ENCODE data around the gene HOXC12.

HOXC12 gene

GRCh38 chr12:53972722-53973235, 18.1 kb downstream of the HOXC12 start, which contains the start of gene HOXC11:
TSS of gene HOXC11 (plus strand) at chr12:53973126. CDS start at chr12:53973242, 116 bp downstream.
- no peak for DNase-seq (ENCODE audit: low spot score)

- DNase-seq (ENCODE audit: low spot score): no peak
Measured at GRCh38 chr12:53973236-53974042, 18.7 kb downstream of the HOXC12 start.

- no peak for DNase-seq (ENCODE audit: low spot score)
Measured at GRCh38 chr12:53974084-53975063, 19.7 kb downstream of the HOXC12 start, which contains the start of gene HOTAIR. TSS of gene HOTAIR (minus strand) at chr12:53974954.

GRCh38 chr12:53975064-53975471, 20.4 kb downstream of the HOXC12 start:
- DNase-seq (ENCODE audit: low spot score): no peak

GRCh38 chr12:53975479-53976152, 20.9 kb downstream of the HOXC12 start:
- DNase-seq (ENCODE audit: low spot score): no peak

GRCh38 chr12:53976172-53976822, 21.6 kb downstream of the HOXC12 start:
- no peak for DNase-seq (ENCODE audit: low spot score)

- DNase-seq (ENCODE audit: low spot score): no peak
Measured at GRCh38 chr12:53976823-53977595, 22.3 kb downstream of the HOXC12 start.

GRCh38 chr12:53977596-53978445, 23.1 kb downstream of the HOXC12 start:
- no peak for DNase-seq (ENCODE audit: low spot score)

- no peak for DNase-seq (ENCODE audit: low spot score)
Measured at GRCh38 chr12:53978477-53979356, 24.0 kb downstream of the HOXC12 start.

GRCh38 chr12:53980104-53980801, 25.6 kb downstream of the HOXC12 start:
- no peak for DNase-seq (ENCODE audit: low spot score)

- DNase-seq (ENCODE audit: low spot score): no peak
Measured at GRCh38 chr12:53980802-53981496, 26.2 kb downstream of the HOXC12 start.

GRCh38 chr12:53981634-53982565, 27.2 kb downstream of the HOXC12 start:
- no peak for DNase-seq (ENCODE audit: low spot score)

- DNase-seq (ENCODE audit: low spot score): no peak
Measured at GRCh38 chr12:53982648-53983567, 28.2 kb downstream of the HOXC12 start.

- DNase-seq (ENCODE audit: low spot score): peak; percentile 6
Measured at GRCh38 chr12:53983568-53983949, 28.9 kb downstream of the HOXC12 start.

GRCh38 chr12:53983950-53984572, 29.4 kb downstream of the HOXC12 start:
- DNase-seq (ENCODE audit: low spot score): no peak
